Endothelial cell of umbilical vein (primary cell): ENCODE data around the gene FTH1. TPM values are rescaled to one million over a fixed set of nuclear protein-coding genes. Genes with fewer than 3 reads are reported as not detected.

Source experiments
- BruUV-seq: library from RNA; stranded (reverse); fragments of 400-500 nt; replicated peaks from 2 replicates; lab custom pipeline; 2021; lab: Mats Ljungman, UMichigan
- CTCF ChIA-PET: fragments of 300-600, 350-600 bp; sonication (Branson Sonifier 250); formaldehyde crosslinking; loops from one replicate; lab custom pipeline; 2021; ENCODE audit warnings: antibody characterized with exemption, inconsistent platforms; lab: Charles Lee
- POLR2A ChIA-PET: fragments of 300-600, 350-600 bp; sonication (Branson Sonifier 250); formaldehyde crosslinking; loops from one replicate; lab custom pipeline; 2021; ENCODE audit warnings: antibody characterized with exemption, inconsistent platforms; lab: Charles Lee
- DNase-seq: peaks from one replicate; pipeline ENCODE4 v3.0.0-alpha.2; 2011; ENCODE audit warnings: low read depth, low spot score
- FAIRE-seq: peaks from 2 replicates; lab custom pipeline; 2011; peaks lifted over from hg19 to GRCh38; lab: Jason Lieb, UNC
- H2AFZ ChIP-seq: 2 replicates; pipeline ENCODE4 v1.6.0; 2012; ENCODE audit warnings: low read depth, low read length, control low read depth, inconsistent platforms
- H3K27ac ChIP-seq: 2 replicates; pipeline ENCODE4 v1.5.1; 2011; ENCODE audit warnings: low read depth, mild to moderate bottlenecking, control low read depth, low read length, moderate library complexity; ENCODE audit not compliant: insufficient read depth
- H3K27me3 ChIP-seq, 2 experiments: 2 replicates each; pipeline versions ENCODE4 v1.6.0 to v1.6.1; 2011; ENCODE audit warnings: low read length in 2 of 2, mixed read lengths in 1 of 2; ENCODE audit not compliant: control insufficient read depth in 2 of 2, insufficient read depth in 2 of 2
- H3K36me3 ChIP-seq, 2 experiments: 2 replicates in 1 of 2; 3 replicates in 1 of 2; pipeline ENCODE4 v1.5.1; 2011; ENCODE audit warnings: low read length in 2 of 2, mild to moderate bottlenecking in 1 of 2, moderate library complexity in 1 of 2; ENCODE audit not compliant: control insufficient read depth in 2 of 2, insufficient read depth in 2 of 2; ENCODE audit errors: extremely low read depth in 1 of 2
- H3K4me1 ChIP-seq: 3 replicates; pipeline ENCODE4 v1.5.1; 2011; ENCODE audit warnings: mild to moderate bottlenecking, low read length; ENCODE audit not compliant: control insufficient read depth, insufficient read depth; ENCODE audit errors: extremely low read depth
- H3K4me2 ChIP-seq: 2 replicates; pipeline ENCODE4 v1.6.1; 2011; ENCODE audit warnings: low read length, control low read depth, mixed read lengths; ENCODE audit not compliant: insufficient read depth
- H3K4me3 ChIP-seq, 3 experiments: fragments of 200-600 bp in 1 of 3; sonication (generic), shearing (Covaris generic) in 1 of 3; replicated peaks in 1 of 3; 2 replicates each; pipeline ENCODE4 v1.5.1; 2011 to 2016; ENCODE audit warnings: control low read depth in 3 of 3, low read length in 3 of 3, mild to moderate bottlenecking in 2 of 3, inconsistent platforms in 1 of 3, low read depth in 1 of 3, moderate library complexity in 1 of 3; ENCODE audit not compliant: insufficient read depth in 1 of 3
- H3K79me2 ChIP-seq: 2 replicates; pipeline ENCODE4 v1.6.0; 2012; ENCODE audit warnings: low read length, inconsistent platforms; ENCODE audit not compliant: control insufficient read depth, insufficient read depth
- H3K9ac ChIP-seq: replicated peaks from 2 replicates; pipeline ENCODE3; 2011; ENCODE audit warnings: low read length, control low read depth; ENCODE audit not compliant: insufficient read depth; ENCODE audit errors: extremely low read depth
- H3K9me1 ChIP-seq: replicated peaks from 3 replicates; pipeline ENCODE4 v1.6.0; 2011; ENCODE audit warnings: mild to moderate bottlenecking, low read length; ENCODE audit not compliant: control insufficient read depth, insufficient read depth; ENCODE audit errors: extremely low read depth
- H3K9me3 ChIP-seq: replicated peaks from 2 replicates; pipeline ENCODE4 v1.5.1; 2012; ENCODE audit warnings: low read length, inconsistent platforms; ENCODE audit not compliant: control insufficient read depth, insufficient read depth
- H4K20me1 ChIP-seq: replicated peaks from 2 replicates; pipeline ENCODE3; 2011; ENCODE audit warnings: mild to moderate bottlenecking, low read length; ENCODE audit not compliant: control insufficient read depth, insufficient read depth; ENCODE audit errors: extremely low read depth
- CTCF ChIP-seq, 2 donors: IDR thresholded peaks; 1 replicate in 1 of 2; 2 replicates in 1 of 2; pipeline ENCODE4 v1.5.1; 2011; ENCODE audit warnings: low read length in 2 of 2, mild to moderate bottlenecking in 2 of 2, moderate library complexity in 2 of 2, control low read depth in 1 of 2, inconsistent platforms in 1 of 2, low read depth in 1 of 2; ENCODE audit not compliant: insufficient read depth in 1 of 2; ENCODE audit errors: extremely low read depth in 1 of 2
- EZH2 ChIP-seq: IDR thresholded peaks from 2 replicates; pipeline ENCODE4 v1.6.1; 2012; ENCODE audit warnings: borderline replicate concordance, low read depth, mild to moderate bottlenecking, moderate library complexity, low read length, inconsistent platforms; ENCODE audit not compliant: severe bottlenecking
- FOS ChIP-seq: IDR thresholded peaks from 2 replicates; pipeline ENCODE4 v1.6.1; 2011; ENCODE audit warnings: mild to moderate bottlenecking, low read length, moderate library complexity, borderline replicate concordance; ENCODE audit not compliant: insufficient read depth
- GATA2 ChIP-seq: IDR thresholded peaks from 2 replicates; pipeline ENCODE4 v1.7.0; 2011; ENCODE audit warnings: low read depth, mild to moderate bottlenecking, moderate library complexity, mixed read lengths, low read length; ENCODE audit not compliant: insufficient read length, insufficient read depth
- JUN ChIP-seq: IDR thresholded peaks from 2 replicates; pipeline ENCODE4 v1.6.1; 2011; ENCODE audit warnings: borderline replicate concordance, low read depth; ENCODE audit not compliant: insufficient read length, insufficient read depth
- MAX ChIP-seq: IDR thresholded peaks from 2 replicates; pipeline ENCODE4 v1.6.1; 2011; ENCODE audit not compliant: insufficient read depth, insufficient read length
- MYC ChIP-seq: IDR thresholded peaks from one replicate; pipeline ENCODE4 v1.6.1; 2011; ENCODE audit warnings: mild to moderate bottlenecking, low read depth, low read length
- POLR2A ChIP-seq: IDR thresholded peaks from 2 replicates; pipeline ENCODE4 v1.6.1; 2012; ENCODE audit warnings: low read depth, mild to moderate bottlenecking, control low read depth, low read length
- POLR2AphosphoS5 ChIP-seq: IDR thresholded peaks from 2 replicates; pipeline ENCODE4 v1.6.1; 2012; ENCODE audit warnings: low read depth, mild to moderate bottlenecking, control low read depth, low read length, moderate library complexity; ENCODE audit not compliant: insufficient read depth
- dilution Hi-C: fragments of 300-500 bp; cut with MboI; formaldehyde crosslinking; loops from one replicate; pipeline ENCODE4 v1.15.0; 2019; ENCODE audit warnings: low sequenced_read_pairs; ENCODE audit not compliant: extremely low pct_ligation_motif_present
- intact Hi-C: fragments of 100-400 bp; cut with micrococcal nuclease; formaldehyde crosslinking; loops from one replicate; pipeline ENCODE4 v1.10.0; 2022
- polyA plus RNA-seq, 4 experiments: library from polyadenylated mRNA; depleted of rRNA in 3 of 4; stranded (reverse) in 3 of 4; unstranded in 1 of 4; fragments of >200 nt; gene quantifications; 2 replicates each; pipeline versions ENCODE4 v1.2.1 to v1.2.3, GENCODE V29; 2011 to 2012; ENCODE audit warnings: missing spikeins in 1 of 4
- total RNA-seq: library from RNA; stranded (reverse); gene quantifications from 2 replicates; pipeline ENCODE4 v1.2.3, GENCODE V29; 2021

Gene FTH1
- total and polyA plus RNA-seq, 2 donors (not counting 3 experiments of a cell fraction or from before 2014, with no cell fraction given): 1,177 to 2,501 TPM

- intact Hi-C loops: no loop called here
- POLR2A ChIA-PET: no interaction called here
- FAIRE-seq: no peak
Measured at GRCh38 chr11:62008193-62008592, 40.8 kb upstream of the FTH1 start.

More at GRCh38 chr11:62008193-62008592, 40.8 kb upstream of the FTH1 start:
- Histone ChIP-seq H3K27me3 (no peaks in the 10 kb centered on the region), H2AFZ (no peak overlapping the region), H3K79me2 (no peaks in the 10 kb centered on the region), H3K4me2 (no peak overlapping the region), H3K4me1 (peaks cover 2% of the 10 kb centered on the region), H3K9ac (no peak overlapping the region), H3K4me3 (no peak overlapping the region), H3K9me3 (no peaks in the 10 kb centered on the region), H3K9me1 (no peaks in the 10 kb centered on the region), H3K27ac (no peak overlapping the region), H4K20me1 (no peaks in the 10 kb centered on the region), H3K36me3 (no peaks in the 10 kb centered on the region)
- dilution Hi-C loops: no loop called here
- BruUV-seq: no TSS peak
- no peak for TF ChIP-seq MYC
- no peak for TF ChIP-seq JUN
- no peak for TF ChIP-seq GATA2
- no peak for TF ChIP-seq POLR2AphosphoS5
- TF ChIP-seq CTCF (IDR thresholded peaks at IDR 0.05; ENCODE audit: extremely low read depth in 1 of 2, insufficient read depth in 1 of 2, low read depth in 1 of 2, low read length in 2 of 2): no peak
- TF ChIP-seq MAX: no peak
- no peak for TF ChIP-seq EZH2
- TF ChIP-seq FOS: no peak
- no peak for TF ChIP-seq POLR2A
- CTCF ChIA-PET: interaction anchor here (0.6 kb wide), 1 partner anchor 65 kb away, joined by 3 read pairs; no protein-coding TSS in a partner anchor
- DNase-seq: no peak
